Forelimb muscle (tissue), 1 donor: ENCODE measurements around the gene NOX5. TPM values are rescaled to one million over a fixed set of nuclear protein-coding genes. Genes with fewer than 3 reads are reported as not detected.

ENCODE experiments used
- DNase-seq: peaks from one replicate; pipeline ENCODE4 v3.0.0-alpha.2; 2013; ENCODE audit warnings: low read depth
- polyA plus RNA-seq: library from polyadenylated mRNA; unstranded; fragments of 120-200 nt; gene quantifications from one replicate; pipeline ENCODE4 v1.2.1, GENCODE V29; 2013; ENCODE audit not compliant: insufficient read length

NOX5 gene
- polyA plus RNA-seq, 1 donor, result 0.24 TPM

DNA sequence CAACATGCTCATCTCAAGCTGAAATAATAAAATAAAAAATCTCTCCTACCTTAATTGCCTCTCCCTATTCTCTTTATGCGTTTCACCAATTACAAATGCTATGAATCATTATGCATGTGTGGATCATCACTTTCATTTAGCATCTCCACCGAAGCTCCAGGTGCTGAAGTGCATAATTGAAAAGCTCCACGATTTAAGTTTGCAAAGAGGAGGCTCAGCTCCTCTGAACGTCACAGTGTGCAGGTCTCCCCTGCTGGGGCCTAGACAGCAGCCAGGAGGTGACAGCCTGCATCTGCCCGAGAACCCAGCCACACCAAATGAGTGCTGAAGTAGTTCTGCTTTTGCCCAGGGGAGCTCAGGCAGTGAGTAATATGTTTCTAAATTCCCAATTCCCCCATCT lies 85.4 kb downstream of the NOX5 start:
- no peak for DNase-seq

DNA sequence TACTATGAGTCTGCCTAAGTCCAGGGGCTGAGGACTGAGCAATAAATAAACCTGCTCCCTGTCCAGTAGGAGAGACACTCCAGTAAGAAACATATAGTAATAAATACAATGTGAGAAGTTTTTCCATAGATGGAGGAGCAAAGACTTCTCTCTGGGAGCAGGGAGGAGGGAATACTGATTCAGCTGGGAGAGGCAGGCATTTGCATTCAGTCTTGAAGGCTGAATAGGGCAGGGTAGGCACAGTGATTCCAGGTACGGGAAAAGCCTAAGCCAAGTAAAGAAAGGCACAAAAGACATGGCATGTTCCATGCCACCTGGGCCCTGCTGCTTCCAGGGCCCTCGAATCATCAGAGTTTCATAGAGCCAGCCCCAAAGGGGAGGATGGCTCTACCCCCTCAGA lies 86.3 kb downstream of the NOX5 start:
- no peak for DNase-seq

- no peak for DNase-seq
These were observed 89.7 kb downstream of the NOX5 start for GRCh38 chr15:69104050-69104750.

DNA sequence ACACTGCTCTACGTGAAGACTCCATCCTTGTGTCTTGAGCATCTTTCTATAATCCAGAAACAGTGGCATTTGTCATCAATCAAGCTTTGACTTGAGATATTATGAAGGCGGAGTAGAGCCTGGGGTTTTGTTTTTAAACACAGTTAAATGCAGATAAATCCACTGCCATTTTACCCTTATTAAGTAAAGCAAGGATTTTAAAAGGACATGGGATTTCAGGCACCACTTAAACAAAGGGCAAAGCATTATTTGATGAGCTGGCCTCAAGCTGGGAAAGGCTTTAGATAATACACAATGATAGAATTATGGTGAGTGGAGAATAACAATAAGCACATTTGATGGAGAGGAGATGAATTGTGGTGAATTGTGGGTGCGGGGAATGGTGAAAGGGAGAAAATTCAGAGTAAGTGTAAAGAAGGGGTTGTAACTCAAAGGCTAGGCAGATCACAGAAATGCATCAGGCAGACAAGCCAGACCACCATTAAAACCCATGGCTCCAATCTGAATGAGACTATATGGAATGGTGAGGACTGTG lies 91.0 kb downstream of the NOX5 start:
- no peak for DNase-seq

DNA sequence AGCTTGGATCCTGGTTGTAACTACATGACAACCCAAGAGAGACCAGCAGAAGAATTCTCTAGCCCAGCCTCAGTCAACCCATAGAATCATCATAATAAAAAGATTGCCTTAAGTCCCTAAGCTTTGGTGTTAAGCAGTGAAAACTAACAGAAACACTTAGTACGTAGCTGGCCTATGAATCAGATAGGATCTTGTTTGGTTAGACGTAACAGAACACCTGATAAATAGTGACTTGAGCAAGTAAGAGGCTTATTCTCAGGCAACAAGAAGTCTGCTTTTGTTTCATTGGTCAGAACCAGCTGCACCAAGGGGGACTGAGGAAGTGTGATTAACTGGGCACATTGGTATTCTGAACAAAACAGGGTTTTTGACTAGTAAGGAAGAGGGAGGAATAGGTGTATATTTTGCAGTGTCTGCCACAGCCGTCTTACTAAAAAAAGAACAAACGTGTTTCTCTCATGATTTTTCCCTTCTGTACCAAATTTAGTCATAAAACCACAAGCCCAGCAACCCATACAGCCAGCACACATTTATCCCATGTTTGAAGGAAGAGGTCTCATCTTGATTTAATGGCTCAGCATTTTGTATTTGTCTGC lies 92.6 kb downstream of the NOX5 start:
- no peak for DNase-seq

Other genes starting within 250 kb of the NOX5 start
- gene ANP32A, start 193.8 kb upstream of the NOX5 start, polyA plus RNA-seq, result 149 TPM
- 2.4 TPM for gene SPESP1, start 84.2 kb upstream of the NOX5 start, polyA plus RNA-seq
- gene GLCE, start 145.9 kb downstream of the NOX5 start, polyA plus RNA-seq, result 27.4 TPM